Gastrocnemius medialis (tissue), 4 donors: ENCODE measurements around the gene FAM174C. TPM values are rescaled to one million over a fixed set of nuclear protein-coding genes. Genes with fewer than 3 reads are reported as not detected.

ENCODE experiments used
- ATAC-seq, 2 donors: fragments of 150-250 bp; one replicate each; pipeline ENCODE4 v1.9.1; 2016
- DNase-seq, 2 donors: peaks; one replicate each; pipeline ENCODE4 v3.0.0-alpha.2; 2019
- H3K27ac ChIP-seq, 4 donors: fragments of 200-600 bp; sonication (generic); 1 replicate in 1 of 4; 2 replicates in 3 of 4; pipeline ENCODE4 v1.5.1; 2016 to 2018; ENCODE audit warnings: mild to moderate bottlenecking in 2 of 4, moderate library complexity in 1 of 4
- H3K27me3 ChIP-seq, 3 donors: fragments of 200-600 bp; sonication (generic) in 2 of 3; 1 replicate in 1 of 3; 2 replicates in 2 of 3; pipeline versions ENCODE4 v1.5.1 to v1.6.0; 2016 to 2019; ENCODE audit warnings: mild to moderate bottlenecking in 1 of 3, moderate library complexity in 1 of 3
- H3K36me3 ChIP-seq, 2 donors: fragments of 200-600 bp; sonication (generic) in 1 of 2; one replicate each; pipeline ENCODE4 v1.5.1; 2017 to 2018
- H3K4me1 ChIP-seq, 2 donors: fragments of 200-600 bp; sonication (generic) in 1 of 2; one replicate each; pipeline ENCODE4 v1.5.1; 2016 to 2017; ENCODE audit warnings: mild to moderate bottlenecking in 2 of 2
- H3K4me3 ChIP-seq, 4 donors: fragments of 200-600 bp; sonication (generic) in 3 of 4; 1 replicate in 1 of 4; 2 replicates in 3 of 4; pipeline ENCODE4 v1.5.1; 2016 to 2019; ENCODE audit warnings: mild to moderate bottlenecking in 2 of 4
- H3K9me3 ChIP-seq, 3 donors: fragments of 200-600 bp; sonication (generic) in 2 of 3; 1 replicate in 1 of 3; 2 replicates in 2 of 3; pipeline ENCODE4 v1.5.1; 2016 to 2019
- CTCF ChIP-seq, 5 experiments: fragments of 450-650 bp in 3 of 5; fragments of 200-600 bp in 2 of 5; sonication (generic) in 2 of 5; IDR thresholded peaks in 4 of 5; conservative IDR thresholded peaks in 1 of 5; 1 replicate in 4 of 5; 2 replicates in 1 of 5; pipeline ENCODE4 v1.5.1; 2016 to 2019; ENCODE audit warnings: antibody characterized with exemption in 5 of 5, mild to moderate bottlenecking in 3 of 5, moderate library complexity in 3 of 5
- POLR2A ChIP-seq, 2 donors: fragments of 450-650 bp; IDR thresholded peaks; one replicate each; pipeline ENCODE4 v1.6.1; 2017; ENCODE audit warnings: antibody characterized with exemption in 2 of 2, mild to moderate bottlenecking in 2 of 2, moderate library complexity in 2 of 2
- in situ Hi-C, 4 donors: fragments of 200-750 bp; cut with MboI; loops; one replicate each; pipeline versions ENCODE4 v1.15.0 to v1.8.0; 2017; ENCODE audit warnings: low sequenced_read_pairs in 4 of 4
- intact Hi-C: fragments of 100-400 bp; cut with DNase I; formaldehyde crosslinking; loops from one replicate; pipeline ENCODE4 v1.15.1; 2023; ENCODE audit warnings: low total_unique reads
- total RNA-seq, 4 donors: library from RNA; depleted of rRNA; stranded (reverse); fragments of >200 nt; gene quantifications; one replicate each; pipeline versions ENCODE4 v1.1.0 to v1.2.3, GENCODE V29; 2016

The FAM174C gene
- total RNA-seq, 4 donors from 2014 or later, result 18.7 to 36.7 (median 28.7) TPM

GRCh38 chr19:1261538-1261797 lies 13.9 kb upstream of the FAM174C start:
- peak overlapping the region; percentile 83 to 99 (median 93) for H3K27ac ChIP-seq
- DNase-seq (no peak), ATAC-seq (no peak)
- H3K36me3 ChIP-seq, result peaks cover 0 to 15% of the 10 kb centered on the region in 2 donors
- H3K27me3 ChIP-seq, result no peaks in the 10 kb centered on the region
- H3K9me3 ChIP-seq, result no peaks in the 10 kb centered on the region
- peak overlapping the region; percentile 60 to 93 (median 74) for H3K4me3 ChIP-seq
- intact Hi-C loops (loop anchor here (1.0 kb wide), 1 partner anchor 12 kb away; no protein-coding TSS in a partner anchor), in situ Hi-C loops (no loop called here)
- no peak for TF ChIP-seq POLR2A (IDR thresholded peaks at IDR 0.05)
- TF ChIP-seq CTCF (IDR thresholded peaks at IDR 0.05 in 4 of 5, conservative IDR thresholded peaks at IDR 0.05 in 1 of 5), result peak in 3 of 5 experiments; percentile 16 to 52 (median 36)
- peaks cover 46 to 47% of the 10 kb centered on the region in 2 donors for H3K4me1 ChIP-seq

DNA sequence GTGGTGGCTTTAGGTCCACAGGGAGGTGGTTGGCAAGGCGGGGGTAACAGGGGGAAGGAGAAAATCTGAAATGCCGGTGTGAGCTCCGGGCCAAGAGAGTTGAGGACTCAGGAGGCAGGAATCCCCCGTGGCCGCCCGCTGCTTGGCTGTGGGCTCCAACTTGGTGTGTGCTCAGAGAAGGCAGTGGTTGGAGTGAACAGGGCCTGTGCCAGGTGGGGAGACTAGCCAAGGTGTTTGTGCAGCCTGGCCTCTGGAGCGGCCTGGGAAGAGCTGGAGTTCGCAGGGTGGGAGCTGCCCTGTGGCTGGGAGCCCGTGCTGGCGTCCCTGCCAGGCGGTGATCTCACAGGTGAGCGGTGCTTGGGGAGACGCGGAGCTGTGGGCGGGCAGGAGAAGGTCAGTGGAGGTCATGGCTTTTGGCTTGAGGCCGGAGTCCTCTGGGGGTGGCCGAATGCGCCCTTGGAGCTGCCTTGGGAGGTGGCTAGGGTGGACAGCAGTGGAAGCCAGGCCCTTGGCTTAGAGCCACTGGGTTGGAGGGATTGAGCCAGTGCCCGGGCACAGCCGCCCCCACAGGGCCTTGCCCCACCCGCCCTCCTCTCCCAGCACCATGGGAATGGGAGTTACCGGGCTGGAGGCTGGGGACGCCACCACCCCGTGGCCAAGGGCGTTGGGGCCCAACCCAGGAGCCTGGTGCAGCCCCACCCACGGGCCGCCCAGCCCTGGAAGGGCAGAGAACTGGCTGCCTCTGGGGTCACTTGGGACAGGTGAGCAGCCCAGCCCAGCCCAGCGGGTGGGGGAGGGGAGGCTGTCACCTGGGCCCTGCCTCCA lies 13.3 kb upstream of the FAM174C start:
- no peaks in the 10 kb centered on the region for H3K27me3 ChIP-seq
- intact Hi-C loops (loop anchor here (1.0 kb wide), 1 partner anchor 13 kb away; no protein-coding TSS in a partner anchor), in situ Hi-C loops (no loop called here)
- H3K27ac ChIP-seq, result peak overlapping the region; percentile 83 to 99 (median 93)
- H3K4me1 ChIP-seq, result peaks cover 48 to 49% of the 10 kb centered on the region in 2 donors
- peaks cover 0 to 9% of the 10 kb centered on the region in 2 donors for H3K36me3 ChIP-seq
- peak in 1 of 2 donors; percentile 93 for DNase-seq
- peak overlapping the region; percentile 60 to 93 (median 74) for H3K4me3 ChIP-seq
- H3K9me3 ChIP-seq, result no peaks in the 10 kb centered on the region
- peak; percentile 20 to 39 for ATAC-seq
- TF ChIP-seq CTCF (IDR thresholded peaks at IDR 0.05 in 4 of 5, conservative IDR thresholded peaks at IDR 0.05 in 1 of 5) (no peak), POLR2A (IDR thresholded peaks at IDR 0.05) (no peak)

DNA sequence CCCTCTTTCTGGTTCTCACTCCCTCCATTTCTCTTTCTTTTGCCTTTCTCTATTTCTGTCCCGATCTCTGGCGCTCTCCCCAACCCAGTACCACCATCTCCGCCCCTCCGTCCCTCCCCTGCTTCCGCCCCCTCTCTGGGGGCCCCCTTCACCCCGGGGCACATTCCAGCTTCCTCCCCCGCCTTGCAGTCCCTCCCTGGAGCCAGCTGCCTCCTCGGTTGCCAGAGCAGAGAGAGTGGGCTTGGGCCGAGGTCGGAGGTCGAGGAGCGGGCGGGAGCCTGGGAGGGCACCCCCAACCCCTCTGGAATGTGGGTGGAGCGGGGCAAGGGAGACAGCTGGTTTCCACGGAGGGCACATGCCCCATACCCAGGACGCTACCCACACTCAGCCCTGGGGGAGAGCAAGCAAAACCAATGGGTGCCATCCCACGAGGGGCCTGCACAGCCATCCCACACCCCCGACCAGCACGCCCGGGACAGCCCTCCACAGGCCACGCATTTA lies 12.7 kb upstream of the FAM174C start:
- peaks cover 53 to 55% of the 10 kb centered on the region in 2 donors for H3K4me1 ChIP-seq
- H3K4me3 ChIP-seq, result no peak overlapping the region
- ATAC-seq, result no peak
- in situ Hi-C loops, result no loop called here
- H3K9me3 ChIP-seq, result no peaks in the 10 kb centered on the region
- no peaks in the 10 kb centered on the region for H3K27me3 ChIP-seq
- peaks cover 0 to 3% of the 10 kb centered on the region in 2 donors for H3K36me3 ChIP-seq
- TF ChIP-seq POLR2A (IDR thresholded peaks at IDR 0.05), result no peak
- peak overlapping the region; percentile 83 to 99 (median 93) for H3K27ac ChIP-seq
- intact Hi-C loops, result no loop called here
- no peak for DNase-seq

GRCh38 chr19:1263188-1263587 lies 12.1 kb upstream of the FAM174C start:
- Histone ChIP-seq H3K9me3 (no peaks in the 10 kb centered on the region), H3K4me1 (peaks cover 53 to 60% of the 10 kb centered on the region in 2 donors), H3K36me3 (no peaks in the 10 kb centered on the region), H3K27me3 (no peaks in the 10 kb centered on the region), H3K4me3 (no peak overlapping the region), H3K27ac (peak overlapping the region; percentile 83 to 99 (median 93))
- TF ChIP-seq POLR2A (IDR thresholded peaks at IDR 0.05) (no peak), CTCF (IDR thresholded peaks at IDR 0.05 in 4 of 5, conservative IDR thresholded peaks at IDR 0.05 in 1 of 5) (no peak)
- no peak for DNase-seq
- in situ Hi-C loops (no loop called here), intact Hi-C loops (no loop called here)
- ATAC-seq, result no peak

- no peak overlapping the region for H3K4me3 ChIP-seq
- H3K27me3 ChIP-seq, result no peaks in the 10 kb centered on the region
- no peaks in the 10 kb centered on the region for H3K36me3 ChIP-seq
- H3K27ac ChIP-seq, result peak overlapping the region; percentile 92 to 99 (median 98)
- TF ChIP-seq CTCF (IDR thresholded peaks at IDR 0.05 in 4 of 5, conservative IDR thresholded peaks at IDR 0.05 in 1 of 5) (no peak), POLR2A (IDR thresholded peaks at IDR 0.05) (no peak)
- DNase-seq, result peak in 1 of 2 donors; percentile 77
- intact Hi-C loops, result no loop called here
- in situ Hi-C loops, result no loop called here
- no peaks in the 10 kb centered on the region for H3K9me3 ChIP-seq
- peaks cover 53 to 56% of the 10 kb centered on the region in 2 donors for H3K4me1 ChIP-seq
- no peak for ATAC-seq
These were observed 10.3 kb upstream of the FAM174C start for GRCh38 chr19:1264801-1265614.
